Suprapubic skin (tissue), 4 donors: ENCODE data around the gene RAB19.

Source experiments
- POLR2A ChIP-seq, 2 donors: fragments of 450-650 bp; IDR thresholded peaks; one replicate each; pipeline ENCODE4 v1.6.1; 2017; ENCODE audit warnings: antibody characterized with exemption in 2 of 2, mild to moderate bottlenecking in 2 of 2, moderate library complexity in 2 of 2
- POLR2AphosphoS5 ChIP-seq, 3 donors: sonication (generic); formaldehyde crosslinking; IDR thresholded peaks; one replicate each; pipeline ENCODE4 v1.6.1; 2017; ENCODE audit warnings: antibody characterized with exemption in 3 of 3
- TF ChIP-seq, protein P1 (sequence below), 2 donors: fragments of 200-600 bp in 1 of 2; fragments of 450-650 bp in 1 of 2; sonication (generic) in 1 of 2; IDR thresholded peaks; one replicate each; pipeline ENCODE4 v1.5.1; 2016 to 2019; ENCODE audit warnings: antibody characterized with exemption in 2 of 2, mild to moderate bottlenecking in 1 of 2, moderate library complexity in 1 of 2

DNA sequence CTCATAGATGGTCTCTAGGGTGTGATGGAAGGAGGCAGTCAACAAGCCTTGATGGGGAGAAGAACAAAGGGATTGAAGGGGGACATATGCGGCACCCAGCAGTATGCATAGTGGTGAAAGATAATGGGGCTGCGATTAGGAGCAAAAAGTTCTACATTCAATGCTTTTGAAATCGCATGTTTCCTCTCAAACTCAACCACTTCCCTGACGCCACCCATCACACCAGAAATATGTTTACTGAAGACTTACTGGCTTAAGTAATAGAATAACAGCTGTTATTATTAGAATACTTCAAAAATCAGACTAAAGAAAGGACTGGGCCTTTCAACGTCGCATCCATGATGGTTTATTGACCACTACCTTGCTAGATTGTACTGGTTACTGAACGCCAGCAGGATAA lies 44.0 kb downstream of the RAB19 start:
- TF ChIP-seq, protein P1, sequence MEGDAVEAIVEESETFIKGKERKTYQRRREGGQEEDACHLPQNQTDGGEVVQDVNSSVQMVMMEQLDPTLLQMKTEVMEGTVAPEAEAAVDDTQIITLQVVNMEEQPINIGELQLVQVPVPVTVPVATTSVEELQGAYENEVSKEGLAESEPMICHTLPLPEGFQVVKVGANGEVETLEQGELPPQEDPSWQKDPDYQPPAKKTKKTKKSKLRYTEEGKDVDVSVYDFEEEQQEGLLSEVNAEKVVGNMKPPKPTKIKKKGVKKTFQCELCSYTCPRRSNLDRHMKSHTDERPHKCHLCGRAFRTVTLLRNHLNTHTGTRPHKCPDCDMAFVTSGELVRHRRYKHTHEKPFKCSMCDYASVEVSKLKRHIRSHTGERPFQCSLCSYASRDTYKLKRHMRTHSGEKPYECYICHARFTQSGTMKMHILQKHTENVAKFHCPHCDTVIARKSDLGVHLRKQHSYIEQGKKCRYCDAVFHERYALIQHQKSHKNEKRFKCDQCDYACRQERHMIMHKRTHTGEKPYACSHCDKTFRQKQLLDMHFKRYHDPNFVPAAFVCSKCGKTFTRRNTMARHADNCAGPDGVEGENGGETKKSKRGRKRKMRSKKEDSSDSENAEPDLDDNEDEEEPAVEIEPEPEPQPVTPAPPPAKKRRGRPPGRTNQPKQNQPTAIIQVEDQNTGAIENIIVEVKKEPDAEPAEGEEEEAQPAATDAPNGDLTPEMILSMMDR (IDR thresholded peaks at IDR 0.05) = no peak
- TF ChIP-seq POLR2A (IDR thresholded peaks at IDR 0.05) (no peak), POLR2AphosphoS5 (IDR thresholded peaks at IDR 0.05) (no peak)
